Measurements from ENCODE around the gene HNRNPM.

DNA sequence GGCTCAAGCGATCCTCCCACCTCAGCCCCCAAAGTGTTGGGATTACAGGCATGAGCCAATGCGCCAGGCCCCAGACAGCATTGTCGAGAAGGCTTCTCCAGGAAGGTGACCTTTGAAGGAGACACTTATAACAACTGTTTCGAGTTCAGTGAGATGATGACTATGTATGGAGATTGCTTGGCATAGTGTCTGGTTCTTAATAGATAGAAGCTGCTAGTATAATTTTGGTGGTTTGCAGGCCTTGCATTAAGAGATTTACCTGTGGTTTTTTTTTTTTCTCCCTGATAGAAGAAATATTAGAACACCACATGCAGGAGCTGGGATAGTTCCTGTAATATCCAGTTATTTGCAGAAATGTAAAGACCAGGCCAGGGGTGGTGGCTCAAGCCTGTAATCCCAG is 28.0 kb upstream of the HNRNPM start:
- TF ChIP-seq, protein P1, sequence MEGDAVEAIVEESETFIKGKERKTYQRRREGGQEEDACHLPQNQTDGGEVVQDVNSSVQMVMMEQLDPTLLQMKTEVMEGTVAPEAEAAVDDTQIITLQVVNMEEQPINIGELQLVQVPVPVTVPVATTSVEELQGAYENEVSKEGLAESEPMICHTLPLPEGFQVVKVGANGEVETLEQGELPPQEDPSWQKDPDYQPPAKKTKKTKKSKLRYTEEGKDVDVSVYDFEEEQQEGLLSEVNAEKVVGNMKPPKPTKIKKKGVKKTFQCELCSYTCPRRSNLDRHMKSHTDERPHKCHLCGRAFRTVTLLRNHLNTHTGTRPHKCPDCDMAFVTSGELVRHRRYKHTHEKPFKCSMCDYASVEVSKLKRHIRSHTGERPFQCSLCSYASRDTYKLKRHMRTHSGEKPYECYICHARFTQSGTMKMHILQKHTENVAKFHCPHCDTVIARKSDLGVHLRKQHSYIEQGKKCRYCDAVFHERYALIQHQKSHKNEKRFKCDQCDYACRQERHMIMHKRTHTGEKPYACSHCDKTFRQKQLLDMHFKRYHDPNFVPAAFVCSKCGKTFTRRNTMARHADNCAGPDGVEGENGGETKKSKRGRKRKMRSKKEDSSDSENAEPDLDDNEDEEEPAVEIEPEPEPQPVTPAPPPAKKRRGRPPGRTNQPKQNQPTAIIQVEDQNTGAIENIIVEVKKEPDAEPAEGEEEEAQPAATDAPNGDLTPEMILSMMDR (IDR thresholded peaks at IDR 0.05; ENCODE audit: insufficient read depth, low read length), result no peak
- TF ChIP-seq, protein P2, sequence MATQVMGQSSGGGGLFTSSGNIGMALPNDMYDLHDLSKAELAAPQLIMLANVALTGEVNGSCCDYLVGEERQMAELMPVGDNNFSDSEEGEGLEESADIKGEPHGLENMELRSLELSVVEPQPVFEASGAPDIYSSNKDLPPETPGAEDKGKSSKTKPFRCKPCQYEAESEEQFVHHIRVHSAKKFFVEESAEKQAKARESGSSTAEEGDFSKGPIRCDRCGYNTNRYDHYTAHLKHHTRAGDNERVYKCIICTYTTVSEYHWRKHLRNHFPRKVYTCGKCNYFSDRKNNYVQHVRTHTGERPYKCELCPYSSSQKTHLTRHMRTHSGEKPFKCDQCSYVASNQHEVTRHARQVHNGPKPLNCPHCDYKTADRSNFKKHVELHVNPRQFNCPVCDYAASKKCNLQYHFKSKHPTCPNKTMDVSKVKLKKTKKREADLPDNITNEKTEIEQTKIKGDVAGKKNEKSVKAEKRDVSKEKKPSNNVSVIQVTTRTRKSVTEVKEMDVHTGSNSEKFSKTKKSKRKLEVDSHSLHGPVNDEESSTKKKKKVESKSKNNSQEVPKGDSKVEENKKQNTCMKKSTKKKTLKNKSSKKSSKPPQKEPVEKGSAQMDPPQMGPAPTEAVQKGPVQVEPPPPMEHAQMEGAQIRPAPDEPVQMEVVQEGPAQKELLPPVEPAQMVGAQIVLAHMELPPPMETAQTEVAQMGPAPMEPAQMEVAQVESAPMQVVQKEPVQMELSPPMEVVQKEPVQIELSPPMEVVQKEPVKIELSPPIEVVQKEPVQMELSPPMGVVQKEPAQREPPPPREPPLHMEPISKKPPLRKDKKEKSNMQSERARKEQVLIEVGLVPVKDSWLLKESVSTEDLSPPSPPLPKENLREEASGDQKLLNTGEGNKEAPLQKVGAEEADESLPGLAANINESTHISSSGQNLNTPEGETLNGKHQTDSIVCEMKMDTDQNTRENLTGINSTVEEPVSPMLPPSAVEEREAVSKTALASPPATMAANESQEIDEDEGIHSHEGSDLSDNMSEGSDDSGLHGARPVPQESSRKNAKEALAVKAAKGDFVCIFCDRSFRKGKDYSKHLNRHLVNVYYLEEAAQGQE (IDR thresholded peaks at IDR 0.05; ENCODE audit: insufficient replicate concordance, low read depth), result no peak
- no peak for TF ChIP-seq POLR2AphosphoS5 (IDR thresholded peaks at IDR 0.05; ENCODE audit: low read depth)

All from HL-60 (cell line).